Endothelial cell of umbilical vein (primary cell): ENCODE results near the gene APOM. TPM values are rescaled to one million over a fixed set of nuclear protein-coding genes. Genes with fewer than 3 reads are reported as not detected.

ENCODE experiments used
- BruUV-seq: library from RNA; stranded (reverse); fragments of 400-500 nt; replicated peaks from 2 replicates; lab custom pipeline; 2021; lab: Mats Ljungman, UMichigan
- CTCF ChIA-PET: fragments of 300-600, 350-600 bp; sonication (Branson Sonifier 250); formaldehyde crosslinking; loops from one replicate; lab custom pipeline; 2021; ENCODE audit warnings: antibody characterized with exemption, inconsistent platforms; lab: Charles Lee
- POLR2A ChIA-PET: fragments of 300-600, 350-600 bp; sonication (Branson Sonifier 250); formaldehyde crosslinking; loops from one replicate; lab custom pipeline; 2021; ENCODE audit warnings: antibody characterized with exemption, inconsistent platforms; lab: Charles Lee
- DNase-seq: peaks from one replicate; pipeline ENCODE4 v3.0.0-alpha.2; 2011; ENCODE audit warnings: low read depth, low spot score
- FAIRE-seq: peaks from 2 replicates; lab custom pipeline; 2011; peaks lifted over from hg19 to GRCh38; lab: Jason Lieb, UNC
- H2AFZ ChIP-seq: 2 replicates; pipeline ENCODE4 v1.6.0; 2012; ENCODE audit warnings: low read depth, low read length, control low read depth, inconsistent platforms
- H3K27ac ChIP-seq: 2 replicates; pipeline ENCODE4 v1.5.1; 2011; ENCODE audit warnings: low read depth, mild to moderate bottlenecking, control low read depth, low read length, moderate library complexity; ENCODE audit not compliant: insufficient read depth
- H3K27me3 ChIP-seq, 2 experiments: 2 replicates each; pipeline versions ENCODE4 v1.6.0 to v1.6.1; 2011; ENCODE audit warnings: low read length in 2 of 2, mixed read lengths in 1 of 2; ENCODE audit not compliant: control insufficient read depth in 2 of 2, insufficient read depth in 2 of 2
- H3K36me3 ChIP-seq, 2 experiments: 2 replicates in 1 of 2; 3 replicates in 1 of 2; pipeline ENCODE4 v1.5.1; 2011; ENCODE audit warnings: low read length in 2 of 2, mild to moderate bottlenecking in 1 of 2, moderate library complexity in 1 of 2; ENCODE audit not compliant: control insufficient read depth in 2 of 2, insufficient read depth in 2 of 2; ENCODE audit errors: extremely low read depth in 1 of 2
- H3K4me1 ChIP-seq: 3 replicates; pipeline ENCODE4 v1.5.1; 2011; ENCODE audit warnings: mild to moderate bottlenecking, low read length; ENCODE audit not compliant: control insufficient read depth, insufficient read depth; ENCODE audit errors: extremely low read depth
- H3K4me2 ChIP-seq: 2 replicates; pipeline ENCODE4 v1.6.1; 2011; ENCODE audit warnings: low read length, control low read depth, mixed read lengths; ENCODE audit not compliant: insufficient read depth
- H3K4me3 ChIP-seq, 3 experiments: fragments of 200-600 bp in 1 of 3; sonication (generic), shearing (Covaris generic) in 1 of 3; replicated peaks in 1 of 3; 2 replicates each; pipeline ENCODE4 v1.5.1; 2011 to 2016; ENCODE audit warnings: control low read depth in 3 of 3, low read length in 3 of 3, mild to moderate bottlenecking in 2 of 3, inconsistent platforms in 1 of 3, low read depth in 1 of 3, moderate library complexity in 1 of 3; ENCODE audit not compliant: insufficient read depth in 1 of 3
- H3K79me2 ChIP-seq: 2 replicates; pipeline ENCODE4 v1.6.0; 2012; ENCODE audit warnings: low read length, inconsistent platforms; ENCODE audit not compliant: control insufficient read depth, insufficient read depth
- H3K9ac ChIP-seq: replicated peaks from 2 replicates; pipeline ENCODE3; 2011; ENCODE audit warnings: low read length, control low read depth; ENCODE audit not compliant: insufficient read depth; ENCODE audit errors: extremely low read depth
- H3K9me1 ChIP-seq: replicated peaks from 3 replicates; pipeline ENCODE4 v1.6.0; 2011; ENCODE audit warnings: mild to moderate bottlenecking, low read length; ENCODE audit not compliant: control insufficient read depth, insufficient read depth; ENCODE audit errors: extremely low read depth
- H3K9me3 ChIP-seq: replicated peaks from 2 replicates; pipeline ENCODE4 v1.5.1; 2012; ENCODE audit warnings: low read length, inconsistent platforms; ENCODE audit not compliant: control insufficient read depth, insufficient read depth
- H4K20me1 ChIP-seq: replicated peaks from 2 replicates; pipeline ENCODE3; 2011; ENCODE audit warnings: mild to moderate bottlenecking, low read length; ENCODE audit not compliant: control insufficient read depth, insufficient read depth; ENCODE audit errors: extremely low read depth
- CTCF ChIP-seq, 2 donors: IDR thresholded peaks; 1 replicate in 1 of 2; 2 replicates in 1 of 2; pipeline ENCODE4 v1.5.1; 2011; ENCODE audit warnings: low read length in 2 of 2, mild to moderate bottlenecking in 2 of 2, moderate library complexity in 2 of 2, control low read depth in 1 of 2, inconsistent platforms in 1 of 2, low read depth in 1 of 2; ENCODE audit not compliant: insufficient read depth in 1 of 2; ENCODE audit errors: extremely low read depth in 1 of 2
- EZH2 ChIP-seq: IDR thresholded peaks from 2 replicates; pipeline ENCODE4 v1.6.1; 2012; ENCODE audit warnings: borderline replicate concordance, low read depth, mild to moderate bottlenecking, moderate library complexity, low read length, inconsistent platforms; ENCODE audit not compliant: severe bottlenecking
- FOS ChIP-seq: IDR thresholded peaks from 2 replicates; pipeline ENCODE4 v1.6.1; 2011; ENCODE audit warnings: mild to moderate bottlenecking, low read length, moderate library complexity, borderline replicate concordance; ENCODE audit not compliant: insufficient read depth
- GATA2 ChIP-seq: IDR thresholded peaks from 2 replicates; pipeline ENCODE4 v1.7.0; 2011; ENCODE audit warnings: low read depth, mild to moderate bottlenecking, moderate library complexity, mixed read lengths, low read length; ENCODE audit not compliant: insufficient read length, insufficient read depth
- JUN ChIP-seq: IDR thresholded peaks from 2 replicates; pipeline ENCODE4 v1.6.1; 2011; ENCODE audit warnings: borderline replicate concordance, low read depth; ENCODE audit not compliant: insufficient read length, insufficient read depth
- POLR2A ChIP-seq: IDR thresholded peaks from 2 replicates; pipeline ENCODE4 v1.6.1; 2012; ENCODE audit warnings: low read depth, mild to moderate bottlenecking, control low read depth, low read length
- dilution Hi-C: fragments of 300-500 bp; cut with MboI; formaldehyde crosslinking; loops from one replicate; pipeline ENCODE4 v1.15.0; 2019; ENCODE audit warnings: low sequenced_read_pairs; ENCODE audit not compliant: extremely low pct_ligation_motif_present
- intact Hi-C: fragments of 100-400 bp; cut with micrococcal nuclease; formaldehyde crosslinking; loops from one replicate; pipeline ENCODE4 v1.10.0; 2022
- polyA plus RNA-seq, 4 experiments: library from polyadenylated mRNA; depleted of rRNA in 3 of 4; stranded (reverse) in 3 of 4; unstranded in 1 of 4; fragments of >200 nt; gene quantifications; 2 replicates each; pipeline versions ENCODE4 v1.2.1 to v1.2.3, GENCODE V29; 2011 to 2012; ENCODE audit warnings: missing spikeins in 1 of 4
- total RNA-seq: library from RNA; stranded (reverse); gene quantifications from 2 replicates; pipeline ENCODE4 v1.2.3, GENCODE V29; 2021

Gene APOM
- total and polyA plus RNA-seq, 2 donors (not counting 3 experiments of a cell fraction or from before 2014, with no cell fraction given): 2.5 TPM; not detected in 1

- POLR2A ChIA-PET: no interaction called here
- peaks cover 0 to 20% of the 10 kb centered on the region in 2 experiments for H3K36me3 ChIP-seq
- intact Hi-C loops (no loop called here), dilution Hi-C loops (no loop called here)
- no peaks in the 10 kb centered on the region for H3K9me1 ChIP-seq
- no TSS peak for BruUV-seq
- H3K4me2 ChIP-seq: no peak overlapping the region
- H2AFZ ChIP-seq: no peak overlapping the region
- no peak overlapping the region for H3K27ac ChIP-seq
- DNase-seq (no peak), FAIRE-seq (no peak)
- no peaks in the 10 kb centered on the region for H4K20me1 ChIP-seq
- no peak overlapping the region for H3K4me3 ChIP-seq
- H3K79me2 ChIP-seq: no peaks in the 10 kb centered on the region
- TF ChIP-seq POLR2A: no peak
- TF ChIP-seq CTCF (IDR thresholded peaks at IDR 0.05; ENCODE audit: extremely low read depth in 1 of 2, insufficient read depth in 1 of 2, low read depth in 1 of 2, low read length in 2 of 2): no peak
- TF ChIP-seq JUN: no peak
- TF ChIP-seq GATA2: no peak
- TF ChIP-seq EZH2: no peak
- no peak for TF ChIP-seq FOS
- CTCF ChIA-PET: interaction anchor here (0.6 to 2.0 kb wide), 4 partner anchors 10 to 146 kb away, joined by 3 to 10 read pairs (median 4); no protein-coding TSS in a partner anchor
- H3K9ac ChIP-seq: no peak overlapping the region
- H3K27me3 ChIP-seq: no peaks in the 10 kb centered on the region
- no peaks in the 10 kb centered on the region for H3K9me3 ChIP-seq
- peaks cover 8% of the 10 kb centered on the region for H3K4me1 ChIP-seq
These were observed 27.9 kb downstream of the APOM start for GRCh38 chr6:31683591-31683990.
